ENCODE results near the gene FAF1.

DNA sequence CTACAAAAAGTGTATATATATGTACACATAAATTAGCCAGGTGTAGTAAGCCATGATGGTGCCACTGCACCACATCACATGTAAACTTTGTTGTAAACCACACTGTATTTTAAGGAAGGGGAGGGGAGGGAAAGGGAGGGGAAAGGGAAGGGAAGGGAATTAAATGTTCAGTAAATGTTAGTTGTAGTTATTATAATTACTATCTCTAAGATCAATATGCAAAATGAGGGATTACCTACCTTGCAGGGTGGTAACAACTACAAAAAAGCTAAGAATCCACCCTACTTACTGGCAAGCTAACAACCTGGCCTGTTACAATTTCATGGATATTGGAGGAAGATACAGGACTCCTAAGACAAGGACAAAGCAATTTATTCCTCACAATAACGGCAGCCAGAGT is 17.7 kb downstream of the FAF1 start:
- TF ChIP-seq, protein P1, sequence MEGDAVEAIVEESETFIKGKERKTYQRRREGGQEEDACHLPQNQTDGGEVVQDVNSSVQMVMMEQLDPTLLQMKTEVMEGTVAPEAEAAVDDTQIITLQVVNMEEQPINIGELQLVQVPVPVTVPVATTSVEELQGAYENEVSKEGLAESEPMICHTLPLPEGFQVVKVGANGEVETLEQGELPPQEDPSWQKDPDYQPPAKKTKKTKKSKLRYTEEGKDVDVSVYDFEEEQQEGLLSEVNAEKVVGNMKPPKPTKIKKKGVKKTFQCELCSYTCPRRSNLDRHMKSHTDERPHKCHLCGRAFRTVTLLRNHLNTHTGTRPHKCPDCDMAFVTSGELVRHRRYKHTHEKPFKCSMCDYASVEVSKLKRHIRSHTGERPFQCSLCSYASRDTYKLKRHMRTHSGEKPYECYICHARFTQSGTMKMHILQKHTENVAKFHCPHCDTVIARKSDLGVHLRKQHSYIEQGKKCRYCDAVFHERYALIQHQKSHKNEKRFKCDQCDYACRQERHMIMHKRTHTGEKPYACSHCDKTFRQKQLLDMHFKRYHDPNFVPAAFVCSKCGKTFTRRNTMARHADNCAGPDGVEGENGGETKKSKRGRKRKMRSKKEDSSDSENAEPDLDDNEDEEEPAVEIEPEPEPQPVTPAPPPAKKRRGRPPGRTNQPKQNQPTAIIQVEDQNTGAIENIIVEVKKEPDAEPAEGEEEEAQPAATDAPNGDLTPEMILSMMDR (IDR thresholded peaks at IDR 0.05) = no peak
- TF ChIP-seq EP300 (IDR thresholded peaks at IDR 0.05) (no peak), POLR2A (IDR thresholded peaks at IDR 0.05) (no peak)
